ENCODE data around the gene GABRB1.

DNA sequence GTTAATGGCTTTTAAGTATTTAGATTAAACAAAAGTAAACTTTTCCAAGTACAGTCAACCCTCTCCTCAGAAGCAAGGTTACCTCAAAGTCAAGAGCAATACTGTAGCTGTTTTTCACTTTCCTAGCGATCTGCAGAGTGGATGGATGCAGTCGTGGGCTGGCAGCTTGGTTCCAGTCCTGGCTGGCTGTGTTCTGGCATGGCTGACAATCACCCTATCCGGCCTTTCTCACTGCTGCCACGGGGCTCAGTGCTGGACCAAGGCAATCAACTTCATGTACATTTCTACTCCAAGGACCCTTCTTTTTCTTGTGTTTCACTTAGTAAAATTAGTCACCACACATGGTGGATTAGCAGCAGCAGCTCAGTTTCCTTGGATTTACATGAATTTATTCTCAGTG is 208.3 kb downstream of the GABRB1 start:
- TF ChIP-seq, protein P1, sequence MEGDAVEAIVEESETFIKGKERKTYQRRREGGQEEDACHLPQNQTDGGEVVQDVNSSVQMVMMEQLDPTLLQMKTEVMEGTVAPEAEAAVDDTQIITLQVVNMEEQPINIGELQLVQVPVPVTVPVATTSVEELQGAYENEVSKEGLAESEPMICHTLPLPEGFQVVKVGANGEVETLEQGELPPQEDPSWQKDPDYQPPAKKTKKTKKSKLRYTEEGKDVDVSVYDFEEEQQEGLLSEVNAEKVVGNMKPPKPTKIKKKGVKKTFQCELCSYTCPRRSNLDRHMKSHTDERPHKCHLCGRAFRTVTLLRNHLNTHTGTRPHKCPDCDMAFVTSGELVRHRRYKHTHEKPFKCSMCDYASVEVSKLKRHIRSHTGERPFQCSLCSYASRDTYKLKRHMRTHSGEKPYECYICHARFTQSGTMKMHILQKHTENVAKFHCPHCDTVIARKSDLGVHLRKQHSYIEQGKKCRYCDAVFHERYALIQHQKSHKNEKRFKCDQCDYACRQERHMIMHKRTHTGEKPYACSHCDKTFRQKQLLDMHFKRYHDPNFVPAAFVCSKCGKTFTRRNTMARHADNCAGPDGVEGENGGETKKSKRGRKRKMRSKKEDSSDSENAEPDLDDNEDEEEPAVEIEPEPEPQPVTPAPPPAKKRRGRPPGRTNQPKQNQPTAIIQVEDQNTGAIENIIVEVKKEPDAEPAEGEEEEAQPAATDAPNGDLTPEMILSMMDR (IDR thresholded peaks at IDR 0.05), result no peak
- TF ChIP-seq EZH2 (IDR thresholded peaks at IDR 0.05; ENCODE audit: borderline replicate concordance, insufficient read depth, low read depth, low read length, poor library complexity, severe bottlenecking), result no peak

Measured in B cell (primary cell).